HG03432 (cell line): ENCODE measurements around the gene STIM1.
"Not testable (repeated sequence)": the region's sequence is repeated elsewhere in the genome, so short reads cannot be mapped to it uniquely, and the experiment has no call there.

Experiments used
- ATAC-seq: cut with Tn5 transposase; IDR thresholded peaks from one replicate; pipeline ENCODE4 v1.9.1; 2021; ENCODE audit warnings: mild to moderate bottlenecking, moderate library complexity; ENCODE audit not compliant: unreplicated experiment

The STIM1 gene

DNA sequence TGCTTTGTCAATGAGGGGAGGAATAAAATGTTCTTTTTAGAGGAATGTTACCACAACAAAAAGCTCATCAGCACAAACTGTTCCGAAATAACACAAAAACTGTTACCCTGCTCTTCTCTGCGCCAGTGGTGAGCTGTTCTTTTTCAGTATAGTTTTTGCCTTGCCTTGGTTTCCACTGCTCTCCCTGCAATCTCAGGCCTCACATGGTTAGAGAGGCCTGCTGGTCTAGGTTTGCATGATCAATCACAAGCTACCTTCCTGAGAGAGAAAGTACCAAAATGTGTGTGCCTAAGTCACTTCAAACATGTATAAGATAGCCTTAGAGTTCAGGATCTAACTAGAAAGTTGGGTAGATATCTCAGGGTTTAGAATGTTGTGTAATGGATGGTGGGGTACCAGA, 114.6 kb downstream of the STIM1 start:
- no peak for ATAC-seq

DNA sequence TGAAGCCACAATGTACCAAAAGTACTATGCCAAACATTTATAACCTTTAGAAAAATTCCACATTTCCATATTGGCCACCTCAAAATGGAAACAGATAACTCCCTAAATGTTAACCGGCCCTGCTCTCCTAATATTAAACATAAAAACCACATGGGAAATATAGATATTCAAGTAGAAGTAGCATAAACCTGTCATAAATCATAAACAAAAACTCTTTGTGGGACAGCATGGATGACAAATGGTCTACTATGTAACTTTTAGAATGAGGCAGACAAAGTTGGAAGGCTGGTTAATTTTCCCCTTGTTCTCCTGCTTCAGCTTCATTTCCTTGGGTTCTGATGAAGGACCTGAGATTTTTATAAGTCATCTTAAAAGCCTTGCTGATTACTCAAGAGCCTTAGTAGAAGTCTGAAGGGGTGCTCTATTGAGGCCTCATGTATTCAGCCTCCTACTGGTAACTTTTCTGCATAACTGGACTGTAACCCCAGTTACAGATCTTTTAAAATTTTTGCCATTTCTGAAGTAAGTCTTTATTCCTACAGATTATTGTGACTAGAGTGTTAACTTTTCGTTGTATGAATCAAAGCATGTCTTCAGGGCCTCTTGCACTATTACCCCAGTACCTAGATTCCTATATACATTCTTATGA, 116.4 kb downstream of the STIM1 start:
- no peak for ATAC-seq

DNA sequence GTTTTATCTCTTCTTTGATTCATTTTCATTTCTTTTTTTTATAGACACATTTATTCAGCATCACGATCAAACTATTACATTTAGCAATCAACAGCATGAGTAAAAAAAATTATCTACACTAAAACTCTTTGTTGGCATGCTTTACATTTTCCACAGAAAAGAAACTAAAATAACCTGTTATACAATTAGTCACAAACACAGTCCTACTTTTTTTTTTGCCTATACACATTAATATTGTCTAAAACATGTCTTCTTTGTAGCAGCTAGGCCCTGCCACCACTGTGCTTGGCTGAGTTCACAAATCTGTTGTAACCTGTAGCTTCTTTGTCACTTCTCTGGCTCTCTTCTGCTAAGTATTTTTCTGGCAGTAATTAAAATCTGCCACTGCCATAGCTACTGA, 117.0 kb downstream of the STIM1 start:
- no peak for ATAC-seq

DNA sequence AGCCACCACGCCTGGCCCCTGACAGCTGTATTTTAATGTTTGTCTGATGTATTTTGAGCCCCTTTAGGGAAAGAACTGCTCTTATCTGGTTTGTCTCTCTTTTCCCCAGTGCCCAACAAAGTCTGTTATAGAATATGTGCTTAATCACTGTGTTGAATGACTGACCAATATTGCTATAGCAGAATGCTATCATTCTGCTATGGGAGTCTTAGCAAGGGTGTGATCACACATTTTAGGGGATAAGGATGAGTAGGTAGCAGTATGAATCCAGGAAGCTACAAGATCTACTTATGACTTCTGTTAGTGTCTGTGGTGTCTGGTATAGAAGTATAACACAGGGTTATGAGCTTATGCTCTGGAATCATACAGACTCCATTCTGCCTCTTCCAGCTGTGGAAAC, 121.6 kb downstream of the STIM1 start:
- no peak for ATAC-seq

DNA sequence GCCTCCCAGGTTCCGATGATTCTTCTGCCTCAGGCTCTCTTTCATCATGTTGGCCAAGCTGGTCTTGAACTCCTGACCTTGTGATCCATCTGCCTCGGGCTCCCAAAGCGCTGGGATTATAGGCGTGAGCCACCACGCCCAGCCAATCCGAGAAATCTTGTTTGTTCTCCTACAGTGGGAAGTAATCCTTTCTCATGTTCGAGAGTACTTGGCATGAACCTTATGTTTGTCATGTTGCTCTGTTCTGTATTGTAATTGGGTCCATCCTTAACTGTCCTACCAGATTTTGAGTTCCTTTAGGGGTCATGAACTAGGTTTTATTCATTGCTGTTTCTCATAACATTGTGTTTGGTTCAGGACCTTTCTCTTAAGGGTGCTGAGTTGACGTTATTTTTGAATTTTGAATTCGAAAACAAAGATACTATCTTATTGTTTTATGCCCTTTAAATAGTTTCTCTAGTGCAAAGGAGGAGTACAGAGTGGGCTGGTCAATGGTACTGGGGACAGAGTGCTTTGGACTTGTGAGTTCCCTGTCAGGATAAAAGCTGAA, 125.7 kb downstream of the STIM1 start:
- no peak for ATAC-seq

DNA sequence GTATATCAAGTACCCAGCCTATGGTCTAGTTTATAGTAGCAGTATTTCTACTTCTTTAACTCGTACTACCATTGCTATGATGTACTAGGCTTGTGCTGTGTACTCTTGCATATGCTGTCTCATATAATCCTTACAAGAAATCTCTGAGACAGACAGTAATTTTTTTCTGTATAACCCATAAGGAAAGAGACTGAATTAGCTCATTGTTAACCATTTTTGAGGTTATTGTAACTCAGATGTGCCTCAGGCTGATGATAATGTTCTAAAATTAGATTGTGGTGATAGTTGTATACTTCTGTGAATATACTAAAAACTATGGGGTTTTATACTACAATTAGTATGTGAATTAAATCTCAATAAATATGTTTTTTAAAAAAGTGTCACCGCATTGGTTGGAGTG, 127.0 kb downstream of the STIM1 start:
- no peak for ATAC-seq

DNA sequence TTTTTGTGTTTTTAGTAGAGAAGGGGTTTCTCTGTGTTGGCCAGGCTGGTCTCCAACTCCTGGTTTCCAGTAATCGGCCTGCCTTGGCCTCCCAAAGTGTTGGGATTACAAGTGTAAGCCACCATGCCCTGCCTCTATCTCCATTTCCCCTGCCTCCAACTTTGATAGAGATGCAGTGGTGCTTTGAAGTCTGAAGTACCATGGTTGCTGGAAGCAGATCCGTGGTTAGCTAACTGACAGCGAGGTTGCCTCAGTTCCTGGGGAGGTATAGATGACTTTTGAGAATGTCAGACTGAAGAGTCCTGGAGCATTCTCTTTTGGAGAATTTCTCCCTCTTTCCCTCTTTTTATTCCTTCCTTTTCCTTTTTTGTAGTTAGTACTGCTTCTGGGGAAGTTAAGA, 127.6 kb downstream of the STIM1 start:
- ATAC-seq: no peak

DNA sequence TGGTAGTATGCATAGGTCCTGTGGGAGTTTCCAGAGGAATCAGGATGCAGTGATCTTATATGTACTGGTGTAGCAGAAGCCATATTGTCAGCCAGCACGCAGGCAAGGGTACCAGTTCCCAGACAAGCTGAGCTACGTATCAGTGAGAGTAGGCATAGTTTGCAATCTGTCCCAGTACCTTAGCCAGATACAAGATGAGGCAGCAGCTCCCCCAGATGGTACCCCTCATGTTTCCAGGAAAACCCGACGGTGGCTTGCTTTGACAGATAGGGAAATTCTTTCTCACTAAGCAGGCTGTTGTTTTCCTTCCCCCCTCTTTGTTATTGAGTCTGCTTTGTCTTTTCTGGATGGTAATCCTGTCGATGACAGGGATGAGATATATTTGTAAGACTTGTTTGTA, 129.4 kb downstream of the STIM1 start:
- no peak for ATAC-seq

DNA sequence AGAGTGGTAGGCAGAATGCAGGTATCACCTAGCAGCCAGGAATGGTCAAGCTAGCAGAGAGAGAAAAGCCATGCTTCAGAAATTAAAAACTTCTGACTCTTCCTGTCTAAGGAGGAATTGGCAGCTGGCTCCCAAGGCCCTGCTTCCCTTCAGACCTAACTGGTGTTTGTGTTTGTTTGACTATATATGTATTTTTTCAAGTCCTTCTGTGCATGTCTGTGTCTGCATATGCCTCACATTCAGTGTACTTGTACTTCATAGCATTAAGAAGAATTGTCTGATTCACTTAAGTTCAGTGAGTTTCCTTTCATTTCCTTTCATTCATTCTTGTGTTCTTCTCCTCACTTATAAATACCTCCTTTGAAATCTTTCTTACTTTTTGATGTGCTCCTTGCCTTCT, 130.2 kb downstream of the STIM1 start:
- ATAC-seq: no peak

DNA sequence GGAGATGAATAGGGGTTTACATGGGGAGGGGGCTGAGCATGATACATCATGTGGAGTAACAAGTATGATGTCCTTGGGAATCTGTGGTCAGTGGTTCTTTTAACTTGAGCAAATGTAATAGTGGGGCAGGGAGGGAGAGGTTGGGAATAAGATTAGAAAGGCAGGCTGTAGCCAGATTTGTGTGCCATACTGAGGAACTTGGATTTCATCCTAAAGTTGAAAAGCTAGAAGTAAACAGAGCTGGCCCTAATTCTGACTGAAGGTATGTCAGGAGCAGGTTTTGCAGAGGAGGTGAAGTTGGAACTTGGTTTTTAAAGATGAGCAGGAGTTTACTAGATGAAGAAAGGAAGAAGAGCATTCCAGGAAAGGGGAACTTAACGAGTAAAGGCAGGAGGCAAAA, 130.8 kb downstream of the STIM1 start:
- ATAC-seq: no peak

DNA sequence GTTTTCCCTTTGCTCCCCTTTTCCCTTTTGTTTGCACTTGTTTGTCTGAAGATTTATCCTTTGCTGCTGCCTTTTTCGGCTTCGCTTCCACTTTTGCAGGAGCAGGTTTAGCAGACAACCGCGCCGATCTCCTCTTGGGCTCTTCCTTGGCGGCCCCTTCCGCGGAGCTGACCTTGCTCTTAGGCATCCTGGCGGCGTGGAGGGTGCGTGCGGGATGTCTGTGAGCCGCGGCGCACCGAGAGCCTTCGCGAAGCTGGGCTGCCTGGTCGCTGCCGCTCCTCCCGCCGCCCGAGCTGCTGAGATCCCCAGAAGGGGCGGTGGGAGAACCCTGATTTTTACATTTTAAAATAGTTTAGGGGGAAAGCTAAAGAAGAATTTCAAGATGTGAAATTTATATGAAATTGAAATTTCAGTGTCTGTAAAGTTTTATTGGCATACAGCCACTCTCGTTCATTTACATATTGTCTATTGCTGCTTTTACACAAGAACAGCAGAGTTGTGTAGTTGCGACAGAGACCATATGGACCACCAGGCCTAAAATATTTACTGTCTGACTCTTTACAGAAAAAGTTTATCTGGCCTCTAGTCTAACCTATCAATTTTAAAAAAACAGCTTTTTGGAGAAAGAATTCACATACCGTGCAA, 133.9 kb downstream of the STIM1 start:
- no peak for ATAC-seq

DNA sequence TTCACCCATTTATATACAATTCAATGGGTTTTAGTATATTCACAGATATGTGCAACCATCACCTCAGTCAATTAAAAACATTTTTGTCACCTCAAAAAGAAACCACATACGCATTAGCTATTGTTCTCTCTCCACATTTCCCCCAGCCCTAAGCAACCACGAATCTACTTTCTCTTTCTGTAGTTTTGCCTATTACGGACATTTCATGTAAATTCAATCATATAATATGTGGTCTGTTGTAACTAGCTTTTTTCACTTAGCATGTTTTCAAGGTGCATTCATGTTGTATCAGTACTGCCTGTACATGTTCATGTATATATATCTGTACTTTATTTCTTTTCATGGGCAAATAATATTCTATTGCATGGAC, 134.4 kb downstream of the STIM1 start:
- no peak for ATAC-seq

DNA sequence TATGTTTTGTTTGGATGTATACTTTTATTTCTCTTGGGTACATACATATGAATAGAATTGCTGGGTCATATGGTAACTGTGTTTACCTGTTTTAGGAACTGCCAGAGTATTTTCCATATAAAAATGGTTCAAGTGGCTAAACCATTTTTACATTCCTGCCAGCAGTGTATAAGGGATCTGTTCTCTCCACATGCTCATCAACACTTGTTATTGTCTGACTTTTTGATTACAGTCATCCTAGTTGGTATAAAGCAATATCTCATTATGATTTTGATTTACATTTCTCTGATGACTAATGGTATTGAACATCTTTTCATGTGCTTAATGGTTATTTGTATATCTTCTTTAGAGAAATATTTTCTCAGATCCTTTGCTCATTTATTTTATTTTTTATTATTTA, 134.9 kb downstream of the STIM1 start:
- no peak for ATAC-seq

DNA sequence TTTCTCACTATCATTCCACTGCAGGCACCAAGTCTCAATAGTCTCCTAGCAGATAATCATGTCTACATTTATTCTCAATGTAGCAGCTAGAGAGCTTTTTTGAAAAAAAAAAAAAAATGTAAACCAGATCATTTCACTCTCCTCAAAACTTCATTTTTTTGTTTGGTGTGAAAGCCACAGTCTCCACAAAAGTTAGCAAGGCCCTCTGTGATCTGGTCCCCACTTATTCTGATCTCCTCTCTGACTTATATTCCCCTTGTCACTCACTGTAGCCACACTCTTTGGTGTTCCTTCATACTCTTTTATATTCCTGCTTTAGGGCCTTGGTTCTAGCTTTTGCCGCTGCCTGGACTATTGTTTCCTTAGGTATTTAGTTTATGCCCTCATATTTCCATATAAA, 137.5 kb downstream of the STIM1 start:
- ATAC-seq: no peak

DNA sequence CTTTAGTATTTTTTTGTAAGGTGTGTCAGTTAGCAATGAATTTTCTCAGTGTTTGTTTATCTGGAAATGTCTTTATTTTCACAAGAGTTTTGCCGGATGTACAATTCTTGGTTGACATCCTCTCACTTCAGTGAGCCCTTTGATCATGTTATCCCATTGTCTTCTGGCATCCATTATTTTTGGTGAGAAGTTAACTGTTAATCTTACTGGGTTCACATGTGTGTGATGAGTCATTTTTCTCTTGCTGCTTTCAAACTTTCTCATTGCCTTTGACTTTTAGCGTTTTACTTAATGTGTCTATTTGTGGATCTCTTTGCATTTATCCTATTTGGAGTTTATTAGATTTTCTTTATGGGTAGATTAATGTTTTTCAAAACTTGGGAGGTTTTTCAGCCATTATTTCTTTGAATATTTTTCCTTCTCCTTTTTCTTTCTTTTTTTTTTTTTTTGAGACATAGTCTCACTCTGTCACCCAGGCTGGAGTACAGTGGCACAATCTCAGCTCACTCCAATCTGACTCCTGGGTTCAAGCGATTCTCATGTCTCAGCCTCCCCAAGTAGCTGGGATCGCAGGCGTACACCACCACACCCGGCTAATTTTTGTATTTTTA, 138.7 kb downstream of the STIM1 start:
- no peak for ATAC-seq

DNA sequence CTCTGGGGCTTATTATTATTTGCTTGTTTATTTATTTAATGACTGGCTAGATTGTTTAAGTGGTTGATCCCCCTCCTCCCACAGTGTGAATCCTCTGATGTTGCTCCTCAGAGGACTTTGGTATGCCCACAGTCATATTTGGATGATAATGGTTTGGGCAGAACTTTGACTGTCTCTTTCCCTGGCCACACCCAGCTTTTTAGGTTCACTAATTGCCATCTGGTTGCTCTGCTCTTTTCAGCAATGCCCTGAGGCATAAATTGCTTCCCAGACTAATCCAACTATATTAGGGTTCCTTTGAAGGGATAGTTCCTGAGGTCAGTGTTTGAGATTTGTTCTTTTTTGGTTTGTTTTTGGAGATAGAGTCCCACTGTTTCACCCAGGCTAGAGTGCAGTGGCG, 139.8 kb downstream of the STIM1 start:
- no peak for ATAC-seq

DNA sequence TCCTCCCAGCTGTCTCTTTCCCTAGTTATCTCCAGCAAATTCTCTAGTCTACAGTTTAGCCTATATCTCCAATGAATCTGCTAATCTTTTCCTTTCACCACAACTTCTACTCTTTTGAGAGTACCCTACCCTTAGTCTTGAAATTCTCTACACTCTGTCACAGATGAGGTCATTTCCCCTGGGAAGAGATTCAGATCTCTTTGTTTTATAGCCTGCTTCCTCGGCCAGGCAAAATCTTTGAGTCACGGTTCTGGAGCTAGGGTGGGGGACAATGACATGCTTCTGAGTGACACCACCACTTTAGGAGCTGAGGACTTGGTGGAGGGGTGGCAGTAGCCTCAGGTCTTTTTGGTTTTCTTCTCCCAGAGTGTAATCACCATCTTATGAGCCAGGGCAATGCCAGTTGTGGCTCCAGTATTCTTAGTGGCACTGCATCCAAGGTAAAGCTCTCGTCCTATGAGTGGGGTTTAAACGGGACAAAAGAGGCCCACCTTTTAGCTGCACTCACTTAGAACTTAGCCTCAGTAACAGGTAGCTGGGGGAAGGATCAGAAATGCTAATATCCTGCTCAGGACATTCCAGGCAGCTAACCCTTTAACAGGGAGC, 140.6 kb downstream of the STIM1 start:
- ATAC-seq: no peak

DNA sequence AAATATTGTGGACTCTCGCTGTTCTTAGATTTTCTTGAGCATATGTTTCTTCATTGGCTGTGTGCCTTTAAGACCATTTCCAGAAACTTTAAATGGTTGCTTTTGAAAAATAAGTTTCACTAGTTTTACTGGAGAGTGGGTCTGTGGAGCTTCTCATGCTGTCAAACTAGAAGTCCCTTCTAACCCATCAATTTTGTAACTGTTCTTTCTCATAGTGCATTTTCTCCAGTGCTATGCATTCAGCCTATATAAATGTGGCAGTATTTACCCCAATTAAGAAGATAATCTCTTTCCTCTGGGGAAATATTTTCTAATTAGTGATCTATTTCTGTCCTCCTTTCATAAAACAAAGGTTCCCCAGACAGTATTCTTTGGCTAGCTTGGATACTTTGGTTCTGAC, 141.2 kb downstream of the STIM1 start:
- no peak for ATAC-seq

DNA sequence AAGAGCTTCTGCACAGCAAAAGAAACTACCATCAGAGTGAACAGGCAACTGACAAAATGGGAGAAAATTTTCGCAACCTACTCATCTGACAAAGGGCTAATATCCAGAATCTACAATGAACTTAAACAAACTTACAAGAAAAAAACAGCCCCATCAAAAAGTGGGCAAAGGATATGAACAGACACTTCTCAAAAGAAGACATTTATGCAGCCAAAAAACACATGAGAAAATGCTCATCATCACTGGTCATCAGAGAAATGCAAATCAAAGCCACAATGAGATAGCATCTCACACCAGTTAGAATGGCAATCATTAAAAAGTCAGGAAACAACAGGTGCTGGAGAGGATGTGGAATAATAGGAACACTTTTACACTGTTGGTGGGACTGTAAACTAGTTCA, 149.3 kb downstream of the STIM1 start:
- ATAC-seq: not testable (repeated sequence)

DNA sequence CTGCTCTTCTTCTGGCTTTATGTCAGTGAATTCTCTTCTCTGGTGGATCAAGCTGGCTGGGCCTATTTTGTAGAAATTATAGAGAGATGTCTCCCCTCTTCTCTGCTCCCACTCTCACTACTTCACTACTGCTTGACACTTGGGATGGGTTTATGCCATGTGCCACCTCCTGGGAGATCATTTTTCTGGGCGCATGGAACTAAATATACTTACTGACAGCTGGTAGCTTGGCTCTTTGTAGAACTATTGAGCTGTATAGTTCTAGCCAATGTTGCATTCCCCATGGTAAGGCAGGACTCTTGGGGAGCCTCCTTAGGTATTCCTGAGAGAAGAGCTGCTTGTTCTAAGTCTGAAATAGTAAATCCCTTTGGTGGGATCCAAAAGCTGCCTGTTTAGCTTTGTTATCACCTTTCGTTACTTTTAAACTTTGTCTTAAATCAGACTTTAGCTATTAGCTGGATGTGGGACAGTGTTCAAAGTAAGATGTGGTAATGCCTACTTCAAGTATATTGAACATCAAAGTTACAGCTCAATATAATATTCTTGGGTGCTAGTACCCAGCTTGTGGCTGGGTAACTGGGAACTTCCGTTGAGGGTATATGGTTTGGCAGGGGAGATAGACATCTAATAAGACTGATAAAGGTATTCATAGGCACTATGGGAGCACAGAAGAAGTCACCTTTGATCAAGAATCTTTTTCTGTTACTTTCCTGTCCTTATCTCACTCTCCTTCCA, 151.6 kb downstream of the STIM1 start:
- ATAC-seq: no peak

DNA sequence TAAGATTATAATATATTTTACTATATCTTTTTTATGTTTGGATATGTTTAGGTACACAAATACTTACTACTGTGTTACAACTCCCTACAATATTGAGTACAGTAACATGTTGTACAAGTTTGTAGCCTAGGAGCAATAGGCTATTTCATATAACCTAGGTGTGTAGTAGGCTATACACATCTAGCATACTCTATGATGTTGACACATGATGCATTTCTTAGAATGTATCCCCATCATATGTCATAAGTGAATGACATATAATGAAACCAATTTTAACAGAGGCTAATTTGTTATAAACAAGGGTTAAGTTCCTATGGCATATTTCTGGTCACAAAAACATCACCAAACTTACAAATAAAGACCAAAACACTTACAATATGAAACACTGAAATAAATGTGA, 152.7 kb downstream of the STIM1 start:
- no peak for ATAC-seq
